A673 (cell line): Measurements from ENCODE around the gene WWTR1. TPM values are rescaled to one million over a fixed set of nuclear protein-coding genes. Genes with fewer than 3 reads are reported as not detected.

Experiments
- BruUV-seq: library from RNA; stranded (reverse); fragments of 400-500 nt; replicated peaks from 2 replicates; lab custom pipeline; 2021; lab: Mats Ljungman, UMichigan
- CTCF ChIA-PET: fragments of 300-600 bp; sonication (Branson Sonifier 250); formaldehyde crosslinking; loops from one replicate; lab custom pipeline; 2022; ENCODE audit warnings: antibody characterized with exemption; lab: Charles Lee
- POLR2A ChIA-PET: fragments of 300-600 bp; sonication (Branson Sonifier 250); formaldehyde crosslinking; loops from one replicate; lab custom pipeline; 2022; ENCODE audit warnings: antibody characterized with exemption; ENCODE audit not compliant: low non-redundant PET; lab: Charles Lee
- DNase-seq: peaks from one replicate; pipeline ENCODE4 v3.0.0-alpha.2; 2015; ENCODE audit warnings: low spot score
- H3K27ac ChIP-seq: fragments of 200-600 bp; sonication (generic); 2 replicates; pipeline ENCODE4 v1.5.1; 2016; ENCODE audit warnings: mixed run types, low read depth, mild to moderate bottlenecking, mixed read lengths, antibody characterized with exemption, low read length; ENCODE audit not compliant: poor library complexity, severe bottlenecking
- H3K27me3 ChIP-seq: fragments of 200-600 bp; sonication (generic); replicated peaks from 2 replicates; pipeline ENCODE4 v1.6.1; 2017; ENCODE audit warnings: mixed run types, low read depth, mild to moderate bottlenecking, mixed read lengths, antibody characterized with exemption, low read length; ENCODE audit not compliant: insufficient read depth, poor library complexity
- H3K36me3 ChIP-seq: fragments of 200-600 bp; sonication (generic); 2 replicates; pipeline ENCODE4 v1.6.1; 2016; ENCODE audit warnings: mixed run types, mild to moderate bottlenecking, mixed read lengths, antibody characterized with exemption, low read length; ENCODE audit not compliant: insufficient read depth, poor library complexity, severe bottlenecking
- H3K4me1 ChIP-seq: fragments of 200-600 bp; sonication (generic); 2 replicates; pipeline ENCODE4 v1.6.1; 2017; ENCODE audit warnings: mixed run types, mild to moderate bottlenecking, mixed read lengths, antibody characterized with exemption, low read length; ENCODE audit not compliant: insufficient read depth, poor library complexity, severe bottlenecking
- H3K4me3 ChIP-seq: fragments of 200-600 bp; sonication (generic); 2 replicates; pipeline ENCODE4 v1.5.1; 2016; ENCODE audit warnings: low read depth, mixed run types, mild to moderate bottlenecking, mixed read lengths, low read length; ENCODE audit not compliant: poor library complexity, severe bottlenecking
- H3K9me3 ChIP-seq: fragments of 200-600 bp; sonication (generic); 2 replicates; pipeline ENCODE4 v1.6.1; 2016; ENCODE audit warnings: mixed run types, low read depth, mild to moderate bottlenecking, mixed read lengths, antibody characterized with exemption, low read length; ENCODE audit not compliant: poor library complexity, severe bottlenecking
- EZH2 ChIP-seq: fragments of 200-600 bp; sonication (generic); IDR thresholded peaks from 2 replicates; pipeline ENCODE4 v1.6.1; 2017; ENCODE audit warnings: borderline replicate concordance, low read depth, mild to moderate bottlenecking, mixed read lengths, antibody characterized with exemption, low read length; ENCODE audit not compliant: poor library complexity, severe bottlenecking
- intact Hi-C: fragments of 100-400 bp; cut with micrococcal nuclease; formaldehyde crosslinking; loops from one replicate; pipeline ENCODE4 v1.10.0; 2022; ENCODE audit not compliant: unreplicated experiment
- total RNA-seq: library from RNA; stranded (reverse); gene quantifications from 2 replicates; pipeline ENCODE4 v1.2.3, GENCODE V29; 2021
- TF ChIP-seq, protein P1 (sequence below): fragments of 300-800, 200-600 bp; sonication (generic); conservative IDR thresholded peaks from 2 replicates; pipeline ENCODE4 v1.5.1; 2017; ENCODE audit warnings: low read depth, mild to moderate bottlenecking, antibody characterized with exemption, low read length, moderate library complexity, mixed read lengths

The WWTR1 gene
- total RNA-seq, 1 experiment from 2014 or later = 76.8 TPM

DNA sequence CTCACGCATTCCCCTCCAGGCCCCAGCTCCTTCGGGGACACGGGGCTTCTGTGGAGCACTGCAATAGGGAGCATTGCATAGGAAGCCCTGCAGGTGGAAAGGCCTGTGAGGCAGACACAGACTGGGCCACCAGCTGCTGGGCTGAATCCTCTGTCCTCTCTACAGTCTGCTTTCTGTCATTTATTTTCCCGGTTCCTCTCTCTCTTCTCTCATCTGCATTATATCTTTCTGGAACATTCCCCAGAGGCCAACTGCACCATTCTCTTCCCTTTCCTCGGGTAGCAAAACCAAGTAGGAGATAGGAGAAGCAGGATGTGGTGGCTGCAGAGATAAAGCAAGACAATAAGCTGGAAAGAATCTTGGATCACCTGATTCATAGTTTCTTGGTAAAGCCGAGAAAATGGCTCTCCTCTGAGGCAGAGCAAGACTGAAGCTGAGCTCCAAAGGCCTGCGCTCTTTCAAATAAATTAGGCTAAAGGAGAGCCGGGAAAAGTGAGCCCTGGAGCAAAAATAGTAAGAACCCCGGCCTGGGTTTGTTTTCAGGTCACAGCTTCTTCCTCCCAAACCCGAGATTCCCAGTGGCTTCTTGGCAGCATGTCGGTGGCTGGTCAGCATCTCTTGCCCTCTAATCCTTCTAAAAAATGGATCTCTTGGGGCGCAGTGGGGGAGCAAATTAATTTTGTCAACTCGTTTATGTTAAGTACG, 178.1 kb downstream of the WWTR1 start:
- no peaks in the 10 kb centered on the region for H3K36me3 ChIP-seq
- H3K9me3 ChIP-seq = no peaks in the 10 kb centered on the region
- no peaks in the 10 kb centered on the region for H3K4me1 ChIP-seq
- H3K4me3 ChIP-seq = no peak overlapping the region
- no peak overlapping the region for H3K27ac ChIP-seq
- BruUV-seq = no TSS peak
- DNase-seq = no peak
- H3K27me3 ChIP-seq = no peaks in the 10 kb centered on the region
- CTCF ChIA-PET = interaction anchor here (0.6 to 0.7 kb wide), 3 partner anchors 16 to 308 kb away, joined by 3 read pairs; no protein-coding TSS in a partner anchor
- intact Hi-C loops = loop anchor here (1.0 to 10.0 kb wide), 5 partner anchors 82 to 522 kb away; no protein-coding TSS in a partner anchor
- POLR2A ChIA-PET = no interaction called here
- TF ChIP-seq, protein P1, sequence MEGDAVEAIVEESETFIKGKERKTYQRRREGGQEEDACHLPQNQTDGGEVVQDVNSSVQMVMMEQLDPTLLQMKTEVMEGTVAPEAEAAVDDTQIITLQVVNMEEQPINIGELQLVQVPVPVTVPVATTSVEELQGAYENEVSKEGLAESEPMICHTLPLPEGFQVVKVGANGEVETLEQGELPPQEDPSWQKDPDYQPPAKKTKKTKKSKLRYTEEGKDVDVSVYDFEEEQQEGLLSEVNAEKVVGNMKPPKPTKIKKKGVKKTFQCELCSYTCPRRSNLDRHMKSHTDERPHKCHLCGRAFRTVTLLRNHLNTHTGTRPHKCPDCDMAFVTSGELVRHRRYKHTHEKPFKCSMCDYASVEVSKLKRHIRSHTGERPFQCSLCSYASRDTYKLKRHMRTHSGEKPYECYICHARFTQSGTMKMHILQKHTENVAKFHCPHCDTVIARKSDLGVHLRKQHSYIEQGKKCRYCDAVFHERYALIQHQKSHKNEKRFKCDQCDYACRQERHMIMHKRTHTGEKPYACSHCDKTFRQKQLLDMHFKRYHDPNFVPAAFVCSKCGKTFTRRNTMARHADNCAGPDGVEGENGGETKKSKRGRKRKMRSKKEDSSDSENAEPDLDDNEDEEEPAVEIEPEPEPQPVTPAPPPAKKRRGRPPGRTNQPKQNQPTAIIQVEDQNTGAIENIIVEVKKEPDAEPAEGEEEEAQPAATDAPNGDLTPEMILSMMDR = no peak
- TF ChIP-seq EZH2 = no peak

DNA sequence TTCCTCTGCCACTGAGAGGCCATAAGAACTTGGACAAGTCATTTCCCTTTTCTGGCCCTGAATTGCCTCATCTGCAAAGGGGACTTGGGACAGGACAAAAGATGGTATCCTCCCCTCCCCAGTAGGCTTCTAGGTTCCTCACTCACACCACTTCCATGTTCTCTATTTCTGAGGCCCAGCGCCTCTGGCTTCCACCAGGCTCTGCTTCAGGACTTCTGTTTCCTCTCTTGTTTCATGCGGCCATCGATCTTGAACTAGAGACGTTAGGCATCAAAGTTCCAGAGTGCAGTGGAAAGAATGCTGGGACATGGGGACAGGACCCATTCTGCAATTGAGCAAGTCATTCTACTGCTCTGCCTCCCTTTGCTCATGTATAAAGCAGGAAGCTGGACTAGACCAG, 181.6 kb downstream of the WWTR1 start:
- no TSS peak for BruUV-seq
- no peak for TF ChIP-seq EZH2
- TF ChIP-seq, protein P1 = no peak
- POLR2A ChIA-PET = no interaction called here
- no peak overlapping the region for H3K4me3 ChIP-seq
- CTCF ChIA-PET = no interaction called here
- H3K27ac ChIP-seq = no peak overlapping the region
- no peaks in the 10 kb centered on the region for H3K36me3 ChIP-seq
- peaks cover 6% of the 10 kb centered on the region for H3K4me1 ChIP-seq
- intact Hi-C loops = no loop called here
- H3K9me3 ChIP-seq = no peaks in the 10 kb centered on the region
- no peaks in the 10 kb centered on the region for H3K27me3 ChIP-seq
- DNase-seq = no peak

DNA sequence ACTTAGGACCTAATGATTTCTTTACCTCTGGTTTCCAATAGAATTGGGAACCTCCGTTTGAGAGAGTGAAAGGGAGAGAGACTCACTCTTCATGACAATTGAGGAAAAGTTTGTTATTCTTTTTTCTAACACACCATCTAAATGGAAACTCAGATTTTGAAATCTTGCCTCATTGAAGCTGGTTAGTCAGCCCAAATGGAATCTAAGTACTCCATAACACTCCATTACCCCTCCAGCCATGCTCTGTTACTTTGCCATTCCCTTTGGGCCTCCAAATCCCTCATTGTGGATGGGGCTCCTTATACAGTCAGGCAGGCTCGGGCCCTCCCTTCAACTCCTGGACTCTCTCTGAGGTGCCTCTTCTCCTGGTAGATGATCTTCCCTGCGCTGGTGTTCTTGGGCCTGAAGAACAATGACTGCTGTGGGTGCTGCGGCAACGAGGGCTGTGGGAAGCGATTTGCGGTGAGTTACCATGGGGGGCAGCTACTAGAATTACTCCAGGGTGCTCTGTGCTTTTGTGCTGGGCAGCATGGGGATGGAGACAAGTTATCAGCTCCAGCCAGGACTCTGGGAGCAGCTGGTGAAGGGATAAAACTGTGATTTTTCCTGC, 182.3 kb downstream of the WWTR1 start:
- Histone ChIP-seq H3K27ac (no peak overlapping the region), H3K27me3 (no peaks in the 10 kb centered on the region), H3K36me3 (no peaks in the 10 kb centered on the region), H3K4me3 (no peak overlapping the region), H3K9me3 (no peaks in the 10 kb centered on the region), H3K4me1 (peaks cover 6% of the 10 kb centered on the region)
- intact Hi-C loops = no loop called here
- BruUV-seq = no TSS peak
- ChIA-PET POLR2A (no interaction called here), CTCF (no interaction called here)
- no peak for DNase-seq
- TF ChIP-seq, protein P1 = no peak
- TF ChIP-seq EZH2 = no peak
